BLaER1 treated with 17β-estradiol and CSF1 and Interleukin-3, amounts not matched to agents 10 nM and 100 nM (cell line): ENCODE results near the gene SPSB4.

Source experiments
- H3K27ac ChIP-seq, 11 experiments: shearing (Covaris generic); formaldehyde crosslinking; 2 replicates each; pipeline ENCODE4 v1.8.1; 2022
- H3K27me3 ChIP-seq, 11 experiments: shearing (Covaris generic); formaldehyde crosslinking; 2 replicates each; pipeline ENCODE4 v1.8.1; 2022
- H3K36me3 ChIP-seq, 11 experiments: shearing (Covaris generic); formaldehyde crosslinking; 2 replicates each; pipeline ENCODE4 v1.8.1; 2022
- H3K4me1 ChIP-seq, 10 experiments: shearing (Covaris generic); formaldehyde crosslinking; 2 replicates each; pipeline ENCODE4 v1.8.1; 2022
- H3K4me2 ChIP-seq, 11 experiments: shearing (Covaris generic); formaldehyde crosslinking; 2 replicates each; pipeline ENCODE4 v1.8.1; 2022
- H3K4me3 ChIP-seq, 10 experiments: shearing (Covaris generic); formaldehyde crosslinking; 2 replicates each; pipeline ENCODE4 v1.8.1; 2022
- H3K9ac ChIP-seq, 11 experiments: shearing (Covaris generic); formaldehyde crosslinking; 2 replicates each; pipeline ENCODE4 v1.8.1; 2022
- H3K9me3 ChIP-seq, 11 experiments: shearing (Covaris generic); formaldehyde crosslinking; replicated peaks in 1 of 11; 2 replicates each; pipeline ENCODE4 v1.8.1; 2022
- H4K20me1 ChIP-seq, 11 experiments: shearing (Covaris generic); formaldehyde crosslinking; 2 replicates each; pipeline ENCODE4 v1.8.1; 2022
- Cebpa-rat ChIP-seq, 11 experiments: shearing (Covaris generic); IDR thresholded peaks; 2 replicates each; pipeline ENCODE4 v1.8.1; 2022

SPSB4 gene

DNA sequence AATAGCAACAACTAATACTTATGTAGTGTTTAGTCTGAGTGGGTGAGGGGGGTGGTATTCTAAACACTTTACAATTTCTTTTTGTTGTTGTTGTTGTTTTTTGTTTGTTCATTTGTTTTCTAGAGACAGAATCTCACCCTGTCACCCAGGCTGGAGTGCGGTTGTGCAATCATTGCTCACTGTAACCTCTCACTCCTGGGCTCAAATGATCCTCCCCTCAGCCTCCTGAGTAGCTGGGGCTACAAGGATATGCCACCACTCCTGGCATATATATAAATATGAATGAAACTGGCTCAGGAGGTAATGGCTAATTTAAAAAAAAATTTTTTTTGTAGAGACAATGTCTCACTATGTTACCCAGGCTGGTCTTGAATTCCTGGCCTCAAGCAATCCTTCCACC lies 19.1 kb downstream of the SPSB4 start:
- H3K4me1 ChIP-seq = no peaks in the 10 kb centered on the region
- no peak overlapping the region for H3K4me2 ChIP-seq
- no peak overlapping the region for H3K9ac ChIP-seq
- no peaks in the 10 kb centered on the region for H3K36me3 ChIP-seq
- H3K27me3 ChIP-seq = no peaks in the 10 kb centered on the region
- H4K20me1 ChIP-seq = no peaks in the 10 kb centered on the region
- H3K9me3 ChIP-seq = peaks cover 0 to 11% (median 7%) of the 10 kb centered on the region in 11 experiments; a peak in 7 of 22 replicates
- H3K27ac ChIP-seq = no peak overlapping the region
- H3K4me3 ChIP-seq = no peak overlapping the region
- TF ChIP-seq Cebpa-rat (IDR thresholded peaks at IDR 0.05) = peak in 1 of 11 experiments; percentile 14; a peak in 1 of 22 replicates

DNA sequence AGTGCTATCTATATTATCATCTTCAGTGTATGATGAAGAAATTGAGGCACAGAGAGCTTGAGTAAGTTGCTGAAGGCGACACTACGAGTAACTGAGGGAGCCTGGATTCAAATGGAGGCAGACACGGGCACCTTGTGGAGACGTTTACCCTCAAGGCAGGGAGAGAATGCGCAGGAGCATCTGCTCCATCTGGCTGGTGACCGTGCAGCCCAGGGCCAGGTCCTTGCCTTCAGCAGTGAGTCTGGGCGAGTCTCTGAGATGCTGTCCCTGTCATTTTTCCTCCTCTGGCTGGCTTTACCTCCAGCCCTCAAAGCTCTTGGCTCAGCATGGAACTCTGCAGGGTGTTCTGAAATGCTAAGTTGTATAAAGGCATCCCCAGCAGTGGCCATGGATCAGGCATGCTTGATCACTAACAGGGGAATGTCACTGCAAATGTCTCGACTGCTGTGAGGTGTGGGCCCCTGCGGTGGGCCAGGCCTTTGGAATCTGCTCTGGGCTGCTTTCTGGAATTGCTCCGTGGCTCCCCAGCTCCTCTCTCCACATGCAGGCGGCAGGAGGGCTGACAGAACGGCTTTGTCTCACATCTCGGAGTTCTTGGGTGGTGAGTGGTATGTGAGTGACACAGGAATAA lies 19.7 kb downstream of the SPSB4 start:
- Histone ChIP-seq H3K9ac (no peak overlapping the region), H3K4me1 (peaks cover 0 to 4% (median 0%) of the 10 kb centered on the region in 10 experiments; a peak in 5 of 20 replicates), H4K20me1 (no peaks in the 10 kb centered on the region), H3K27me3 (no peaks in the 10 kb centered on the region), H3K4me2 (no peak overlapping the region), H3K27ac (no peak overlapping the region), H3K36me3 (no peaks in the 10 kb centered on the region), H3K4me3 (no peak overlapping the region), H3K9me3 (peaks cover 0 to 10% (median 7%) of the 10 kb centered on the region in 11 experiments; a peak in 7 of 22 replicates)
- no peak for TF ChIP-seq Cebpa-rat (IDR thresholded peaks at IDR 0.05)

DNA sequence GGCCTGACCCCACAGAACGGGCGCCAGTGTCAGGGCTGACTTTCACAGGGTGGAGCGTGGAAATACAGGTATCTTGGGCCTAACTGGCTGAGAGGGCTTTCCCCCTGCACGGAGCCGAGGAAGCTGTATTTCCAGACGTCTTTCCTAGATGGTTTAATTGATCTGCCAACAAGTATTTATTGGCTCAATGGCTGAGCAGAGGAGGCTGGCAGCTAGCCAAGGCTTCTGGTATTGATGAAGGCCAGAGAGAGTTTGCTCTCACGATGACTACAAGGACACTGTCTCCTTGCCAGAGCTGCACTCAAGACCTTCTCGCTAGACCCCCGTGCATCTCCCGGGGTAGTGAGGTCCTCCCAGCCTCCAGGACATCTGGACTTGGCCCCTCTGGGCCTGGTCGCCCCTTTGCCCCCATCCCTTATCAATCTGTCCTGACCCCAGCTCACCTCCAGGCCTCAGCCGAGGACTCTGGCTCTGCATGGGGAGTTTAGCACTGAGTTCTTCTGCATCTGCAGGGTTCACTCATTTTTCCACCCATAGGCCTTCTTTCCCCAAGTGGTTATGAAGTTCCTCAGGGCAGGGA lies 20.6 kb downstream of the SPSB4 start:
- H3K27me3 ChIP-seq = no peaks in the 10 kb centered on the region
- no peak overlapping the region for H3K27ac ChIP-seq
- H3K4me2 ChIP-seq = no peak overlapping the region
- no peak overlapping the region for H3K9ac ChIP-seq
- no peak overlapping the region for H3K4me3 ChIP-seq
- TF ChIP-seq Cebpa-rat (IDR thresholded peaks at IDR 0.05) = no peak
- H3K9me3 ChIP-seq = peaks cover 0 to under 1% (median 0%) of the 10 kb centered on the region in 11 experiments; a peak in 2 of 22 replicates
- H3K4me1 ChIP-seq = peaks cover 4 to 13% (median 7%) of the 10 kb centered on the region in 10 experiments
- no peaks in the 10 kb centered on the region for H4K20me1 ChIP-seq
- H3K36me3 ChIP-seq = no peaks in the 10 kb centered on the region

DNA sequence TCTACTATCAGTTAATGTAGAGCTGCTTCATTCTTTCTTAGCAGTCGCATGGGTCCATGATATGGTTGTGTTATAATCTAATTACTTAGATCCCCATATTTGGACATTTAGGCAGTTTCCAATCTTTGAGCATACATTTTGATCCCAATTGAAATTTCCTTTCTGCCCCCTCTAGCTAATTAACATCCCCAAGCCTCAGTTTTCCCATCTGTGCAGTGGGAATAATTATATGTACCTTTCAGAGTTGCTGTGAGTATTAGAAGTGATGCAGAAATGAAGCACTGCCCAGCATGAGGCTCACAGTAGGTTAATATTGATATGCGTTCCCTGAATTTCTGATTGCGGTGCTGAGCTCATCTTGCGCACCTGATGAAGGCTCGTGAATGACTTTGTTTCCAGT lies 21.8 kb downstream of the SPSB4 start:
- Histone ChIP-seq H4K20me1 (no peaks in the 10 kb centered on the region), H3K36me3 (no peaks in the 10 kb centered on the region), H3K27ac (no peak overlapping the region), H3K4me2 (no peak overlapping the region), H3K27me3 (no peaks in the 10 kb centered on the region), H3K9me3 (no peaks in the 10 kb centered on the region), H3K4me1 (peaks cover 15 to 24% (median 18%) of the 10 kb centered on the region in 10 experiments), H3K4me3 (no peak overlapping the region), H3K9ac (no peak overlapping the region)
- TF ChIP-seq Cebpa-rat (IDR thresholded peaks at IDR 0.05) = no peak

DNA sequence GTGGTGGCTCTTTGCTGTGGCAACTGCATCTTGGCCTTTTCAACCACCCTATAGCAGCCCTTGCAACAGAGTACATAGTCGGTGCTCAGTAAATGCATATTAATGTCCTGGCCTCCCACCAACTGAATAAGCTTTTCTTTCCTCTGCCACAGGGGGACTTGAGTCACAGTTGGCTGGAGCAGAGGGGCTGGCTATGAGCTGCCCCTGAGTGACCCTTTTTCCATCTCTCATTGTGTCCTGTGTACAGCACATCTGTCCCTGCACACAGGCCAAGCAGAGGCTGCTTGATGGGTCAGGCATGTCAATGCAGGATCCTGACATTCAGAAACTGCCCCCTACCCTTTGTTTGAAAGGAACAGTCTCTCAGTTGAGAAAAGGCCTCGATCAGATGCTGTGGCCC lies 22.4 kb downstream of the SPSB4 start:
- Histone ChIP-seq H3K9ac (no peak overlapping the region), H3K27ac (no peak overlapping the region)

DNA sequence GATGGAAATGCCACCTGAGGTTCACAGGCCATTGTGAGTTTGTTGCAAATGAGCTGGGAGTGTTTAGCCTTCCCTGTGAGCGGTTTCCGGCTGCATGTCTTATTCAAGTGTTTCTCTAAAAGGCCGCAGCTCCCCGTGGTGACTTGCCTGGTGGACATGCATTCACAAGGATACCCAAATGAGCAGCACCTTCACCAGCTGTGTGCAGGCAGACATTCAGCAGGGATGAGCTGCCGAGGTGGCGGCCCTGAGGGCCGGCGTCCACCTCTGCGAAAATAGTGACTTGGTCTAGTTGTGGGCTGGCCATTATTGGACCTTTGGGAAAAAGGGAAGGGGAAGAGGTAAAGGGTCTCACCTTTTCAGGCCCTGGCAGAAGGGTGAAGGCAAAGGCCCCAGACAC lies 23.4 kb downstream of the SPSB4 start:
- no peak for TF ChIP-seq Cebpa-rat (IDR thresholded peaks at IDR 0.05)
- Histone ChIP-seq H3K36me3 (no peaks in the 10 kb centered on the region), H3K4me2 (no peak overlapping the region), H3K27me3 (no peaks in the 10 kb centered on the region), H4K20me1 (no peaks in the 10 kb centered on the region), H3K4me1 (peaks cover 15 to 24% (median 19%) of the 10 kb centered on the region in 10 experiments), H3K27ac (no peak overlapping the region), H3K4me3 (no peak overlapping the region), H3K9me3 (no peaks in the 10 kb centered on the region), H3K9ac (no peak overlapping the region)

More for the DNA sequence above, 22.4 kb downstream of the SPSB4 start:
- H3K27me3 ChIP-seq = no peaks in the 10 kb centered on the region
- no peak overlapping the region for H3K4me2 ChIP-seq
- no peak for TF ChIP-seq Cebpa-rat (IDR thresholded peaks at IDR 0.05)
- no peak overlapping the region for H3K4me3 ChIP-seq
- peaks cover 15 to 24% (median 19%) of the 10 kb centered on the region in 10 experiments for H3K4me1 ChIP-seq
- H3K9me3 ChIP-seq = no peaks in the 10 kb centered on the region
- H4K20me1 ChIP-seq = no peaks in the 10 kb centered on the region
- no peaks in the 10 kb centered on the region for H3K36me3 ChIP-seq

DNA sequence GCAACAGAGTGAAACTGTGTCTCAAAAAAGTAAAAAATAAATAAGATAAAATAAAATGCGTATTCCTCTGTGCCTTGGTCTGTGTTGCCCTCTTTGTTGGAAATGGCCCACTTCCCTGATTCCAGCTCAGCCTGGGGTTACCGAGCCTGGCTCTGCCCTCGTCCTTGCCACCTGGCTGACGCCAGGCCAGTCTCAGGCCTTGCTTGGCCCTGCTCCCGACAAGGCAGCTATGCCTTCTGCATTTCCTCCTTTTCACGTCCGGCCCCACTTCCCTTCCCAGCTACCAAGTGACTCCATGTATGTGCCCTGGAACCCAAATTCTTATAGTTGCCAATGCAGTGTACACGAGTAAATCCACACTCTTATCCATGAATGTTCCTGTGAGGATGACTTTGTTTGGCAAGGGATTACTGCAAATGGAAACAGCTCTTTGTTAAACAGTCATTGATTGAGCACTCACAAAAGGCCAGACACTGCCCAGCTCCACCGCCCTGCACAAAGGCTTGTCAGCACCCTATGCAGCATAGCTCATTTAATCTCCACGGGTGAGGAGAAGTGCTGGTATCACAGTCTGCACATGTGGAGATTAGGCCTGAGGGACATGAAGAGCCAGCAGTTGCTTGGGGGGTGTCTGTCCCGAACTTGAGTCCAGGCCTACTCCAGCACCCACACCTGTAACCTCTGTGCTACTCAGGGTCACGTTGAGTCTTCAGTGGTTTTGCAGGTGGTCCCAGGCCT lies 25.1 kb downstream of the SPSB4 start:
- H4K20me1 ChIP-seq = no peaks in the 10 kb centered on the region
- no peaks in the 10 kb centered on the region for H3K36me3 ChIP-seq
- no peak overlapping the region for H3K9ac ChIP-seq
- peak overlapping the region; percentile 75 to 97 (median 87) for H3K4me2 ChIP-seq
- peaks cover 15 to 24% (median 19%) of the 10 kb centered on the region in 10 experiments for H3K4me1 ChIP-seq
- no peaks in the 10 kb centered on the region for H3K9me3 ChIP-seq
- TF ChIP-seq Cebpa-rat (IDR thresholded peaks at IDR 0.05) = no peak
- no peak overlapping the region; a peak in 1 of 20 replicates for H3K4me3 ChIP-seq
- H3K27ac ChIP-seq = peak overlapping the region in 1 of 11 experiments; percentile 60; a peak in 1 of 22 replicates
- no peaks in the 10 kb centered on the region for H3K27me3 ChIP-seq

DNA sequence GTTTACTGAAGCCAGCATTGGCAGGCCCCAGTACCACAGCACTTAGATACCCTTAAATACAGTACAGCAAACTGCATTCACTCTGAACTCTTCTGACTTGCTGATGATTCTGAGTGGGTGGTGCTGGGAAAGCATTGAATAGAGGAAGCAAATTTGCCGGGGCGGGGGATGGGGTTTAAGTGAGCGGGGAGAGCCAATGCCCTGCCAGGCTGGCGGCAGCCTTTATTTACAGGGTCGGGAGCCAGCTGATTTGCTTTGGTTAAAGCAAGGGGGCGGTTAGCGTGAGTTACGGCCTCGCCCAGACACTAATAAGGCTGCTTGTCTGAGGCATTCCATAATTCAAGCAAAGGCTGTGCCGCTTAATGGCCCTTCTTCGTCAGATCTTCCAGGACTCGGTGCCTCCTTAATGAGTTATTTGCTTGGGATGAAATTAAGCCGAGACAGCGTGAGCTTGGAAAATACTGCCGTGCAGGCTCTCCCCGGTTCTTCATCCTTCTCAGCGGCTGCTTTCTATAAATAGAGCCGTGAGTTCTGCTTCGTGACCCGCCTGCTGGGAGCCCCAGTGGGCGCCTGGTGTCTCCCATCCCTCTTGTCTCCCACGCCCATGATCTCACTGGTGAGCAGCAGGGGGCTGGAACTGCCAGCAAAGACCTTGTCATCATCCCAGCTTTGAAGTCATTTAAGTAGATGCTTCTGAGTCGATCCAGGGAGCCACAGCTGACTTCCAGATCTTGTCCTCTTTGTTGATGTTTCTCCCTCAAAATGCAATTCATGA lies 25.8 kb downstream of the SPSB4 start:
- Histone ChIP-seq H3K9me3 (no peaks in the 10 kb centered on the region), H3K27ac (peak overlapping the region in 6 of 11 experiments; percentile 16 to 60 (median 36); a peak in 7 of 22 replicates), H3K4me3 (peak overlapping the region in 9 of 10 experiments; percentile 28 to 63 (median 43); a peak in 16 of 20 replicates), H3K4me1 (peaks cover 15 to 24% (median 19%) of the 10 kb centered on the region in 10 experiments), H3K36me3 (no peaks in the 10 kb centered on the region), H3K9ac (peak overlapping the region in 9 of 11 experiments; percentile 8 to 71 (median 48); a peak in 14 of 22 replicates), H4K20me1 (no peaks in the 10 kb centered on the region), H3K27me3 (no peaks in the 10 kb centered on the region), H3K4me2 (peak overlapping the region; percentile 75 to 97 (median 87))
- TF ChIP-seq Cebpa-rat (IDR thresholded peaks at IDR 0.05) = no peak
